Pulmonary artery endothelial cell (primary cell): ENCODE results near the gene SHD. TPM values are rescaled to one million over a fixed set of nuclear protein-coding genes. Genes with fewer than 3 reads are reported as not detected.
"Not testable (repeated sequence)": the region's sequence is repeated elsewhere in the genome, so short reads cannot be mapped to it uniquely, and the experiment has no call there.

Experiments
- DNase-seq: peaks from one replicate; pipeline ENCODE4 v3.0.0-alpha.2; 2011; ENCODE audit warnings: low read depth, low spot score
- total RNA-seq: library from RNA; depleted of rRNA; stranded (reverse); fragments of >200 nt; gene quantifications from 2 replicates; pipeline ENCODE4 v1.2.3, GENCODE V29; 2014

The SHD gene
- total RNA-seq, 1 donor from 2014 or later = not detected

DNA sequence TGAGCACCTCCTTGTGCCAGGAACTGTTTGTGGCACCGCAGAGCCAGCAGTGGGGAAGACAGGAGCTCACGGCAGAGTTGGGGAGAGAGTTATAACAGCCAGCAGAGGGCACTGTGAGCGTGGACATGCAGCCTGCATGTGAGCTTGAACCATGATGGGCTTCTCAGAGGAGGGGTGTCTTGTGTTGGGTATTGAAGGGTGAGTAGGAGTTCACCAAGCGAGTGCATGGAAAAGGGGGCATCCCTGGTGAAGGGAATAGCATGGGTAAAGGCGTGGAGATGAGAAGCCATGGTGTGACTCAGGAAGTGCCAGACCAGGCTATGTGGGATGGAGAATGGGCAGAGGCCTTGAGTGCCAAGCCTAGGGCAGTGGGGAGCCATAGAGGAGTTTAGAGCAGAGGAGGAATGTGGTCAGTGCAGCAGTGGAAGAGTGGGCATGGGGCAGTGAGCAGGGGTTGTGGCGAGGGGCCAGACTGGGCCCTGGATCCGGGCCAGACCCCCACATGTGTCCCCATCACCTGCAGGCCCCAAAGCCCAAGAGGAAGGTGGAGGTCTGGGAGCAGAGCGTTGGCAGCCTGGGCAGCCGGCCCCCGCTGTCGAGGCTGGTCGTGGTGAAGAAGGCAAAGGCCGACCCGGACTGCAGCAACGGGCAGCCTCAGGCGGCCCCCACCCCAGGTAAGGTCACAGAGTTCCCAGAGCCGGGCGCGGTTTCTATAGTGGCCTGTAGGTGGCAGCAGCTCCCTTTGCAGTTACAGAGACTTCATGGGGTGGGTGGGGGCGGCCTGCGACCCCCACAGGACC lies 11.8 kb upstream of the SHD start:
- no peak for DNase-seq

- no peak for DNase-seq
Observed at GRCh38 chr19:4267901-4268815, 10.9 kb upstream of the SHD start.

DNA sequence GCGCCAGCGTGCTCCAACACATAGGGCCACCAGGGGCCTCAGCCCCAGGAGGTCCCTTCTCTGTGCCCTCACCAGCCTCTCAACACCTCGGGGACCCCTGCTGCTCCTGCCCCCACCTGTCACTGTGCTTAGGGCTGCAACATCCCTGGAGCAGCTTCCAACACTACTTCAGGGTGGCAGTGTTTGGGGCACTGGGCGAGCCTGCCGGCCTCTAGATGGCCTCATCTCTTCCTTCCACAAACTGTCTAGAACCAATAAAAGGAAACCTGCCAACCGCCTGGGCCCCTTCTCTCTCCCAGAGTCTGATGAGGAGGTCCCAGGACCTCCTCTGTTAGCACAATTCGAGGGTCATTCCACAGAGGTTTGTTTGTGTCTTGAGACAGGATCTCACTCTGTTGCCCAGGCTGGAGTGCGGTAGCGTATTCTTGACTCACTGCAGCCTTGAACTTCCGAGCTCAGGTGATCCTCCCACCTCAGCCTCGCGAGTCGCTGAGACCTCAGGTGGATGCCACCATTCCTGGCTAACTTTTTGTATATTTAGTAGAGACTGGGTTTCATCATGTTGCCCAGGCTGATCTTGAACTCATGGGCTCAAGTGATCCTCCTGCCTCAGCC lies 10.1 kb upstream of the SHD start:
- no peak for DNase-seq

GRCh38 chr19:4272894-4273293 lies 6.2 kb upstream of the SHD start:
- no peak for DNase-seq

DNA sequence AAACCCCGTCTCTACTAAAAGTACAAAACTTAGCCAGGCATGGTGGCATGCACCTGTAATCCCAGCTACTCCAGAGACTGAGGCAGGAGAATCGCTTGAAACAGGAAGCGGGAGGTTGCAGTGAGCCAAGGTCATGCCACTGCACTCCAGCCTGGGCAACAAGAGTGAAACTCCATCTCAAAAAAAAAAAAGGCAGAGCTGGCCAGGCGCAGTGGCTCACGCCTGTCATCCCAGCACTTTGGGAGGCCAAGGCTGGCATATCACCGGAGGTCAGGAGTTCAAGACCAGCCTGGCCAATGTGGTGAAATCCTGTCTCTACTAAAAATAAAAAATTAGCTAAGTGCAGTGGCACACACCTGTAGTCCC lies 4.8 kb upstream of the SHD start:
- not testable (repeated sequence) for DNase-seq

DNA sequence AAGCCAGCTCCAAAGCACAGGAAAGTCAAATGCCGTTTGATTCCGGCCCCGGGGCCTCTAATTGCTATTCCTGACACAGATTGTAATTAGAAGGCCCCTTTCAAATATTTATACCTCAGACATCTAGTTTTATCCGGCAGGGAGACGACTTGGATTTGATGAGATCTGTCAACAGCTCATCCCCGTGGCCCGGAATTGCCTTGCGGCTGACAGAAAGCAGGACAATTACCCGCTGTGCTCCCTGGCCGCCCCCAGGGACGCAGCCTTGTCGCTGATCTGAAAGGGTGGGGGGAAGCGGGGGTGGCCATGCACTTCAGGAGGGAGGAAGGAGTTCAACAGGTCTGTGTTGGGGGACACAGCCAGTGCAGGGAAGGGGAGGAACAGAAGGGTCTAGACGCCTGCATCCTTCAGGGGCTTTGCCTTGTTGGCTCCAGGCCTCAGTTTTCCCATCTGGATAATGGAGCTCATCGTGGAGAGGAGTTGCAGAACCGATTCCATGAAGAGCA lies 1.8 kb upstream of the SHD start:
- no peak for DNase-seq

GRCh38 chr19:4278010-4278409 lies 1.1 kb upstream of the SHD start:
- no peak for DNase-seq

DNA sequence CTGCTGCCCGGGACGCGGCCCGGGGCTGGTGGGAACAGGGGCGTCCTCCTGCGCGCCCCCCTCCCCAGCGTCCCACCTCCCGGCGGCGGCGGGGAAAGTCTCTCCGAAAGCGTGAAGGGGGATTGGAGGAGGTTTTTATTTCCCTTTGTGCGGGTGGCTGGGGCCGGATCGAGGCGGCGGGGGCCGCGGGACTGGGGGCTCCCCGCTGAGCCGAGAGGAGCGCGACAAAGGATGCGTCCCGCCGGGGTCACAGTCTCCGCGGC lies 132 bp downstream of the SHD start:
- no peak for DNase-seq

- DNase-seq = no peak
Observed at GRCh38 chr19:4279530-4280422, 710 bp downstream of the SHD start.

- DNase-seq = no peak
Observed at GRCh38 chr19:4284176-4284958, 5.3 kb downstream of the SHD start.

DNA sequence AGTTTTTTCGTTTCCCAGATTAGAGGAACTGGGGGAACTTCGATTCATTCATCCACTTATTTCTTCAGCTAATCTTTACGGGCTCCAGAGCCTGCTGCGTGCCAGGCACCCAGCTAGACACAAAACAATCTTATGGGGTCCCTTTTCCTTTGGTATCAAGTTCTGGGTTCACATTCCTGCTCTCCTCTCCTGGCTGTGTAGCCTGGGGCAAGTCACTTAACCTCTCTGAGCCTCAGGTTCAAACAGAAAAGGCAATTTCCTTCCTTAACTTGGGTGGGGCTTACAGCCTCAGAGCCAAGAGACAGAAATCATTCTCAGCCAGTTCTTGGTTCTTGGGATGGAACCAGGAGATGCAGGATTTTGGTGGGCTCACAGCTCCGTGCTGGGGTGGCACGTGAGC lies 5.9 kb downstream of the SHD start:
- DNase-seq = no peak

GRCh38 chr19:4286141-4286540 lies 7.1 kb downstream of the SHD start:
- DNase-seq = not testable (repeated sequence)

GRCh38 chr19:4288091-4288777 lies 9.2 kb downstream of the SHD start:
- no peak for DNase-seq

DNA sequence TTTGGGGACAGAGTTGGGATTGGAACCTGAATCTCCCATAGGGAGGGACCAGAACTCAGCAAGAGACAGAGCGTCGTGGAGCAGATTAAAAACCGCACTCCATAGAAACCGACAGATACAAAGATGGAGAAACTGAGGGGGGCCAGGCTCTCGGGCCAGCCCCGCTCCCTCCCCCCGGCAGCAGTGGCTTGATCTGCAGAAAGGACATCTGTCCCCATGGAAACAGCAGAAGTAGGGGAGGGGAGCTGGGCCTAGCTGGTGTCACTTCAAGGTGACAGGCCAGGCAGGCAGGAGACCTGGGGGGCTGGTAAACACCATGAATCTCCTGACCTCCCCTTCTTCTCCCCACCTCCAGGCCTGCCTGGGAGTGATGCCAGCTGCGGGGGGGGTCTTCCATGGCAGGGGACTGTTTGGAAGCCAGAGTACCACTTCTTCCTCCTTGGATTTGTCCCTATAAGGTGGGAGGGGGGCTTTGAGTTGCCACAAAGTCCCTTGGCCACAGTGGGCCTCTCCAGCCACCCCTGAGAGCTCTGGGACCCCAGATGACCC lies 12.2 kb downstream of the SHD start:
- no peak for DNase-seq

GRCh38 chr19:4292515-4292914 lies 13.4 kb downstream of the SHD start:
- no peak for DNase-seq

- DNase-seq = no peak
Observed at GRCh38 chr19:4294389-4294788, 15.3 kb downstream of the SHD start.

- no peak for DNase-seq
Observed at GRCh38 chr19:4295972-4296771, 17.1 kb downstream of the SHD start.

- no peak for DNase-seq
Observed at GRCh38 chr19:4297901-4298809, 19.1 kb downstream of the SHD start.
